GM18907 (cell line): ENCODE measurements around the gene RSF1.
"Not testable (repeated sequence)": the region's sequence is repeated elsewhere in the genome, so short reads cannot be mapped to it uniquely, and the experiment has no call there.

ENCODE experiments used
- ATAC-seq: cut with Tn5 transposase; IDR thresholded peaks from one replicate; pipeline ENCODE4 v1.9.1; 2021; ENCODE audit warnings: mild to moderate bottlenecking, moderate library complexity; ENCODE audit not compliant: unreplicated experiment

Gene RSF1

GRCh38 chr11:77636731-77637344 lies 183.7 kb downstream of the RSF1 start:
- no peak for ATAC-seq

DNA sequence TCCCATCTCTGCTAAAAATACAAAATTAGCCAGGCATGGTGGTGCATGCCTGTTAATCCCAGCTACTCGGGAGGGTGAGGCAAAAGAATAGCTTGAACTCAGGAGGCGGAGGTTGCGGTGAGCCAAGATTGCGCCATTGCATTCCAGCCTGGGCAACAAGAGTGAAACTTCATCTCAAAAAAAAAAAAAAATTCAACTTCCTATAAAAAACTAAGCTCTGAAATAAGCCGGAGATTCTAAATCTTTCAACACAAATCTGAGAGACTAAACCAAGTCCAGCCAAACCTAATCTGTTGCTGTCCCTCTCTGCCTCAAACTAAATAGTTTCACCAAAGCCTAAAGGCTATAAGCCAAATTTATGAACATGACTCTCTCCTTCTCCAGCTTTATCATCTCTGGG lies 186.6 kb downstream of the RSF1 start:
- ATAC-seq: not testable (repeated sequence)

DNA sequence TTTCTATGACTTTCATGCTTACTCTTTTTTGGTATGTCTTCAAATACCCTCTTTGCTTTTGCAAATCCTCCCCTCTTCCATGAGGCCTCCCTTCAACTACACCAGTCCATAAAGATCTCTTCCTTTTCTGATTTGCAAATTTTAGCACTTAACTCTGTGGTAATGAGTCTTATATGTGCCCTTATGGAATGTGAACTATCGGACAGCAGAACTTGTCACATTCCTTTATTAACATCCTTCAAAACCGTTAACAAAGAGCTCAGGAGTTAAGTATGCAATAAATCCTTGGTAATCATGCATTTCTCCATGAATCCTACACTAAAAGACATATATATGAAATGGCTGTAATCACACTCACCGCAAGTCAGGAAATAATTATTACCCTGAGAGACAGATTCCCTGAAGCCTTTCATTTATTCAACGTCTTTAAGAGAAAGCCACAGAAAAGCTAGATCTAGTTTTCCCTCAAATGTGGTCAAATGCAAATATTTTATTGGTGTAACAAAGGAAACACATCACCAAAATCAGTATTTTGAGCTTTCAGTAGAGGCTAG lies 190.3 kb downstream of the RSF1 start:
- no peak for ATAC-seq

GRCh38 chr11:77619576-77620198 lies 200.8 kb downstream of the RSF1 start:
- no peak for ATAC-seq

- no peak for ATAC-seq
Measured at GRCh38 chr11:77617892-77618291, 202.6 kb downstream of the RSF1 start.

DNA sequence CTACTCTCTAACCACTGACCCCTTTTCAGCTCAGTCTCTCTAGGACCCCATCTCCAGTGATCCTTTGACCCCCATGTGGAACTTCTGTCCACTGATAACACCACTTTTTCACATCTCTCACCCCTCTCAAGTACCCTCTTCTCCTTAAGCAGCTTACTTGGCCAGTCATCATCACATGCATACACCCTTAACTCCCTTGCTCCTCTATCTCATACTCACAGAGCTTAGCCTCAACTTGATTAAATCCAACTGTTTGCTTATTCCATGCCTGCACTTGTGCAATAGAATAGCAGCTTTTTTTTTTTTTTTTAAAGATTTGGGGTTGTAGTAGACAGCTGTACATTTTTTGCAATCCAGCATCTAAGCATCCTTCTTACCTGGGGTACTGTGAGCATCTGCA lies 208.6 kb downstream of the RSF1 start:
- no peak for ATAC-seq
